HG02852 (cell line): ENCODE measurements around the gene KLHDC8A.
"Not testable (repeated sequence)": the region's sequence is repeated elsewhere in the genome, so short reads cannot be mapped to it uniquely, and the experiment has no call there.

Experiments used
- ATAC-seq: cut with Tn5 transposase; IDR thresholded peaks from one replicate; pipeline ENCODE4 v1.9.1; 2021; ENCODE audit warnings: mild to moderate bottlenecking, moderate library complexity; ENCODE audit not compliant: unreplicated experiment

Gene KLHDC8A

GRCh38 chr1:205298191-205298994 is 58.3 kb downstream of the KLHDC8A start:
- ATAC-seq = no peak

DNA sequence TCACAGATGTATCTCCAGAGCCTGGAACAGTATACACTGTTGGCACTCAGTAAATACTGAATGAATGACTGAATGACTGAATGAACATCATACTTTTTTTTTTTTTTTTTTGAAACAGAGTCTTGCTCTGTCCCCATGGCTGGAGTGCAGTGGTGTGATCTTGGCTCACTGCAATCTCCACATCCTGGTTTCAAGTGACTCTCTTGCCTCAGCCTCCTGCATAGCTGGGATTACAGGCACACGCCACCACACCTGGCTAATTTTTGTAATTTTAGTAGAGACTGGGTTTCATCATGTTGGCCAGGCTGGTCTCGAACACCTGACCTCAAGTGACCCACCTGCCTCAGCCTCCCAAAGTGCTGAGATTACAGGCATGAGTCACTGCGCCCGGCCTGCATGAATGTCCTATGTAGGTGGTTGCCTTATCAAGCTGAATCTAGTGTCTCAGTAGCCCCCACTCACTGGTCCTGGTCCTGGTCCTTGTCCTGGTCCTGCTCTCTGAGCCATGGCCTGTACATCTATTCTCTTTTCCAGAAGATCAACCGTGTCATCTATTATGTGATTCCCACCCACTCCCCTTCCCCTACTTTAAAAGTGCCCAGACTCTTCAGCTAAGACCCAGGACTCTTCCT is 59.1 kb downstream of the KLHDC8A start:
- ATAC-seq = not testable (repeated sequence)

DNA sequence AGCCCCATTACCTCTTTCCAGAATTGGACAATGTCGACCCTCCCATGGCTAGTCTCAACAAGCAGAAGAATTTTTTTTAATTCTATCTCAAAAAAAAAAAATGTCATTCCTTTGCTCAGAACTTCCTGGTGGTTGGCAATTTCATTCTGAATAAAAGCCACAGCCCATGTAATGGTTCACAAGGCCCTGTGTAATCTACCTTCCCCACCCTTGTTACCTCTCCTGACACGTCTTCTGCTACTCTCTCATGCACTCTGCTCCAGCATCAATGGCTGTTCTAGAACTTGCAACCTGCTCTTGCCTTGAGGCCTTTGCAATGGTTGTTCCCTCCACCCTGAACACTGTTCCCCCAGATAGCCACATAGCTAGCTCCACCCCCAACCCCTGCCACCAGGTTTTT is 60.6 kb downstream of the KLHDC8A start:
- ATAC-seq = no peak

GRCh38 chr1:205294934-205295333 is 61.8 kb downstream of the KLHDC8A start:
- no peak for ATAC-seq

DNA sequence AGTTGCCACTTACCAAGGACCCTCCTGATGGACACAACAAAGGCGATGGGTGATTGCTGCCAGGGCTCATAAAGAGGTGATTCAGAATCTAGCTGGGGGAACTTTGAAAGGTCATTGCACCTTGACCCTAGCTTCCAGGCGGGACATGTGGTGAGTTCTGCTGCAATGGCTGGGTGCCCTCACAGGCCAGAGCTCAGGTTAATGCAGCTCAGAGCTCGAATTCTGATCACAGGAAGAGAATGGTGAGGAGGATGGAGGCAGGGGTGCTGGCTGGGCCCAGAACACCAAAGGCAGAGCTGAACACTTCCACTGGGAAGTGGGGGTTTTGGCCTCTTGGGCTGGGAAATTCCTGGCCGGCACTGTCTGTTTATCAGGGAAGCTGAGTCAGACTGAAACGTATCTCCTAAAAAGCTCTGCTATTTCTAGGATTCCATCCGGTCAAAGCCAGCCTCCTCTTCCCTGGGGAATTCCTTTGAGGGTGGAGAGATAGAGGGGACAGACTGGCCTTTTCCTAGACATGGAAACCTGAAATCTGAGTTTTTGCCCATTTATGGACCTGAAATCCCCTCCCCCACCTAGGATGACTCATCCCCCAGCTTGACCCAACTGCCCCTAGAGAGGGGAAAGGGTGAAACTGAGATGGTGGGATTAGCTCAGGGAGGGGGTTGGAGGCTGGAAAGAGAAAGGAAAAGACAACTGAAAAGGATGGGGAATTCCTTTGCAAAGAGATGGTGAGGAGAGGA is 62.4 kb downstream of the KLHDC8A start:
- no peak for ATAC-seq

GRCh38 chr1:205293350-205294074 is 63.2 kb downstream of the KLHDC8A start:
- ATAC-seq = no peak

GRCh38 chr1:205291596-205291995 is 65.1 kb downstream of the KLHDC8A start:
- no peak for ATAC-seq

GRCh38 chr1:205287767-205288559 is 68.8 kb downstream of the KLHDC8A start:
- ATAC-seq = peak; percentile 76

DNA sequence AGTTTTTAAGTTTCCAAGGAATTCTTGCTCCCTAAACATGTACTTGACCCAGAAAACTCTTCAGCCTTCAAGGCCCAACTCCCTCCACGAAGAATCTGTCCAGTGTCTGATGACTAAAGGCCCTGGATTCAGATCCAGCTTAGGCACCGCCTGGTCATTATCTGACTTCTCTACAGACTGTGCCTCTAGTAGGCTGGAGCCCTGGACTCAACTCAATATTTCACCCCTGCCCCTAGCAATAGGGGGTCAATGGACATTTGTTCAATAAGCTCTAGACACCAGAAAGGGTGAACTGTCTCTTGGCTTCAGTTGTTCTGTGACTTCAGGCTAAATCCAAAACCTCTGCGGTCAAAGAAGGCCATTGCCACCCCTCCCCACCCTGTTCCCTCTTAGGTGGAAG is 69.6 kb downstream of the KLHDC8A start:
- ATAC-seq = no peak

GRCh38 chr1:205286335-205286950 is 70.3 kb downstream of the KLHDC8A start:
- peak; percentile 33 for ATAC-seq
